Measurements from ENCODE around the gene KRTAP10-2. TPM values are rescaled to one million over a fixed set of nuclear protein-coding genes. Genes with fewer than 3 reads are reported as not detected.
A peak's percentile ranks its signal among the peaks of the same experiment; 100 is the strongest.

The KRTAP10-2 gene
- total and polyA plus RNA-seq, 5 donors: 0.11 TPM; not detected in 4

DNA sequence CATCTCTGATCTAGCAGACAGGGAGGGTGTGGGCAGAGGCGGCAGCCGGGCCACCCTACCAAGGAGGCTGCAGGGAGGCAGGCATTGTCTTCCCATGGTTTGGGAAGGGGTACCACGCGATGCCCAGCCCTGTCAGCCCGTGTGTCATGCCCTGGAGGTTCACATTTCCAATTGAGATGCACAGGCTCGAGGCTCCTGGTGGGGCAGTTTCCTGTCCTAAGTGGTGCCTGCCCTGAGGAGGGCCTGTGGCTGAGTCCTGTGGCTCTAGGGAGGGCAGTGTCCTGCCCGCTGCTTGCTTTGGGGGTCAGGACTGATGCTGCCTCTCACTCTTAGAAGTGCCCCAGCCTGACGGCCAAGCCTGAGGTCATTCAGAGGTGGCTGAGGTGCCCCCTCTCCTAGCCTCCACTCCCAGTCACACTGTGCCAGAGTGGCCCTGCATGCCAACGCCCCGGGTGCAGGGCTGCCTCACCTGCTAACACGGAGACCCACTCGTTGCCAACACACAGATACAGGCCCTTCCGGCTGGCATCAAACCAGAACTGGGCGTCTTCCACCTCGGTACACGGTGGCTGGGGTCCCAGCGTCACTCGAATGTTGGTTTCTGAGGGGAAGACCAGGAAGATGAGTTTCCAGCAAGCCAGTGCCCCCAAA is 23.2 kb downstream of the KRTAP10-2 start:
- H3K4me1 ChIP-seq (ENCODE audit: control insufficient read depth, insufficient read depth, low read length): no peaks in the 10 kb centered on the region
- no peaks in the 10 kb centered on the region for H3K27me3 ChIP-seq (ENCODE audit: control insufficient read depth, insufficient read depth)
- H3K4me3 ChIP-seq (ENCODE audit: low read length): no peak overlapping the region
- DNase-seq: peak; percentile 3 to 37 (median 7)
- WGBS: 83% methylated on average over 18 of the region's 18 CpGs
- no peak overlapping the region for H3K27ac ChIP-seq (ENCODE audit: low read length)
- intact Hi-C loops (cut with DNase I): no loop called here
- ATAC-seq: peak in 1 of 2 donors; percentile 11
- no peaks in the 10 kb centered on the region for H3K9me3 ChIP-seq (ENCODE audit: control insufficient read depth, low read length)

DNA sequence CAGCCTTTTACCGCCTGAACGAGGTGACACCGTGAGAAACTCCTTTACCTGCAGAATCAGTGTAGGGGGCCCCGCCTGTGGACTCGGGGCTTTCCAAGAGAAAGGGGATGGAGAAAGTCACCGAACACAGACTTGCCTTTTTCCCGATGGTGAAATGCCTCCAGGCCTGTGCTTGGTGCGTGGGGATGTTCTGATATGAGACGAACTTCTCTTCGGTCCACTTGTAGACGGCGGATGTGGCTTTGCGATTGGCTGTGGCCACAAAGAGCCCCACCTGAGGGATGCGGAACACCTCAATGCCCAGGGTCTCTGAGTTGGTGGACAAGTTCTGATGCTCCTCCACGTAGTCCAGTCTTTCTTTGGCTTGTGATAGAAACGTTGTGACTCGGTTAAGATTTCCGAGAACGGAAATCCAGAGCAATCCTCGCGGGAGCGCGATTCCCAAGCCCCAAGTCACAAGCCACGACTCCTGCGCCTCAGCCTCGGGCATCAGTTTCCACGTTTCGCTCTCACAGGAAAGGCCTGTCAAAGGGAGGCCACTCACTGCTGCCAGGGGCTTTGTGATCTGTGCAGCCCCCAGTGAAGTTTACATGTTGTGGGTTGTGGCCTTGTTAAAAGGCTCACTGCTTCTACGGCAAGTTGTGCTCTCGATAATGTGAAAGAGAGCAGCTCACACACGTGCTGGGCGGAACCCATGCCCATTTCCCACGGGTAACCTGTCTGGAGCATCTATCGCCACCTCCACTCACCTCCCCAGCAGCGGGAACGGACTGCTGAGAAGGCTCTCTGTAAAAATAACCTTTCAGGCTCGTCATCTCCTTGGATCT is 23.9 kb downstream of the KRTAP10-2 start:
- DNase-seq: peak; percentile 4 to 27 (median 26)
- H3K4me3 ChIP-seq (ENCODE audit: low read length): no peak overlapping the region
- no peak for ATAC-seq
- H3K27me3 ChIP-seq (ENCODE audit: control insufficient read depth, insufficient read depth): no peaks in the 10 kb centered on the region
- intact Hi-C loops (cut with DNase I): no loop called here
- H3K4me1 ChIP-seq (ENCODE audit: control insufficient read depth, insufficient read depth, low read length): no peaks in the 10 kb centered on the region
- WGBS: 85% methylated on average over 37 of the region's 37 CpGs
- H3K9me3 ChIP-seq (ENCODE audit: control insufficient read depth, low read length): no peaks in the 10 kb centered on the region
- no peak overlapping the region for H3K27ac ChIP-seq (ENCODE audit: low read length)

DNA sequence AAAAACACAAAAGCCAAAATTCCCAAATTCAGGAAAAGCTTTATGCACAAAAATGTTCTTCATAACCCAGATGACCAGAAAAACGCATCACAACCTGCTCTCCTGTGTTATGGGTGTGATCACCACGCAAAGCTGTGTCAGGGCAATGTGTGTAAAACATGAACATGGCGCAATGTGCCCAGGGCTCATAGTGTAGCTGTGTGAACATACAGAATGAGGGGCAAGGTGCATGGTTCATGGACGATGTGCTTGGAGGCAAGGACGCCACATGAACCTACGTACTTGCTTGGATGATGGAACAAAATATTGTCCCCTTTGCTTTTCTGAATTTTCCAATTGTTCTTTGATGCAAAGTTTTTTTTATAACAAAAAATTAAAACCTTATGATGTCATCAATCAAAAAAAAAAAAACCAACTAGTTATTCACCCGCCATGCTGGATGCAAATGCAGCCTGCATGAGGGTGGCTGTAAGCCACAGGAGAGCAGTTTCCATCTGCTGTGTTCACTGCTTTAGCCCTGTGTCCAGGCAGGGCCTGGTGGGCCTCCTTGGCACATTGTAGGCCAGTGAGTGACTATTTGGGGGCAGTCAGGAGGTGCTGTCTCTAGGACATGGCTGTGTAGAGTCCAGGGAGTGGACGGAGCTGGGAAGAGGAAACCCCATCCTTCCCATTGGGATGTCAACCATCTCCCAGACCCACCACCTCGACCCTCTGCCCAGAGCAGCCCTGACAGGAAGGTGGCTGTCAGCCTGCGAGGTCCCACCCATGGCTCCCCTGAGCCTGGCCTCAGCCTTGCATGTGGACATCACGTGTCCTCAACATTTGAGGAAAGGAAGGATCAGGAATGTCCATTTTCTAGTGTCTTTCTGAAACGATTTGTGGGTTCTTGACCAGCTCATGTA is 25.0 kb downstream of the KRTAP10-2 start:
- intact Hi-C loops (cut with DNase I): no loop called here
- Histone ChIP-seq H3K27ac (ENCODE audit: low read length) (no peak overlapping the region), H3K9me3 (ENCODE audit: control insufficient read depth, low read length) (no peaks in the 10 kb centered on the region), H3K4me1 (ENCODE audit: control insufficient read depth, insufficient read depth, low read length) (no peaks in the 10 kb centered on the region), H3K4me3 (ENCODE audit: low read length) (no peak overlapping the region), H3K27me3 (ENCODE audit: control insufficient read depth, insufficient read depth) (no peaks in the 10 kb centered on the region)
- ATAC-seq (no peak), DNase-seq (peak in 2 of 3 donors; percentile 1 to 25)
- 86% methylated on average over 12 of the region's 12 CpGs for WGBS

DNA sequence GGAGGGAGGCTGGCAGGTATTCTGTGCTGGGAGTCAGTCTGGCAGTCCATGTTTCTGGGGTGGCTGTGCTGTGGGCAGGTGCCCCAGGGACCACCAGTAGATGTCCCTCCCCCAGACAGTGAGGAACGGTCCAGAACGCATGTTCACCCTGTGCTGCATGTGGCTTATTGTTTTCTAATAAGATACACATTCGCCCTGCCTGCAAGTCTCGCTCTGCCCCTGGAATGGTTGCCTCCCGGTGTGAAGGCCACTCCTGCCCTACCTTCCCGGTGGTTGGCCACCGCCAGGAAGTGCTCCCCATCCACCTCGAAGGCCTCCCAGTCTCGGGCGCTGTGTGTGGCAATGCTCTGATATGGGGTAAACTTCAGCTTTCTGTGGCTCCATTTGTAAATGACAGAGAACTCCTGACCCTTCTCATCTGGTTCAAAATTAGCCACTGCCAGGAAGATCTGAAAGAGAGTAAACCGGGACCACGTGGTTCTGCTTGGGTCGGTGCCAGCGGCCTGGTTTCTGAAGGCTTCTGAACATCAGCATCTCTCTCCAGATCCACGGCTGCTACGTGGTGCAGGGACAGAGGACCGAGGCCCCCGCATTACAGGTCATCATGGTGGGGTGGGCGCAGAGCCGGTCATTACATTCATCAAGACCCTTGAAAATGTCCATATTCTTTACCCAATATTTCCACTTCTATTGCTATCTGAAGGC is 25.8 kb downstream of the KRTAP10-2 start:
- Histone ChIP-seq H3K4me3 (ENCODE audit: low read length) (no peak overlapping the region), H3K27ac (ENCODE audit: low read length) (no peak overlapping the region), H3K4me1 (ENCODE audit: control insufficient read depth, insufficient read depth, low read length) (no peaks in the 10 kb centered on the region), H3K9me3 (ENCODE audit: control insufficient read depth, low read length) (no peaks in the 10 kb centered on the region), H3K27me3 (ENCODE audit: control insufficient read depth, insufficient read depth) (no peaks in the 10 kb centered on the region)
- ATAC-seq (no peak), DNase-seq (peak in 2 of 3 donors; percentile 42 to 50)
- 88% methylated on average over 20 of the region's 20 CpGs for WGBS
- intact Hi-C loops (cut with DNase I): no loop called here

DNA sequence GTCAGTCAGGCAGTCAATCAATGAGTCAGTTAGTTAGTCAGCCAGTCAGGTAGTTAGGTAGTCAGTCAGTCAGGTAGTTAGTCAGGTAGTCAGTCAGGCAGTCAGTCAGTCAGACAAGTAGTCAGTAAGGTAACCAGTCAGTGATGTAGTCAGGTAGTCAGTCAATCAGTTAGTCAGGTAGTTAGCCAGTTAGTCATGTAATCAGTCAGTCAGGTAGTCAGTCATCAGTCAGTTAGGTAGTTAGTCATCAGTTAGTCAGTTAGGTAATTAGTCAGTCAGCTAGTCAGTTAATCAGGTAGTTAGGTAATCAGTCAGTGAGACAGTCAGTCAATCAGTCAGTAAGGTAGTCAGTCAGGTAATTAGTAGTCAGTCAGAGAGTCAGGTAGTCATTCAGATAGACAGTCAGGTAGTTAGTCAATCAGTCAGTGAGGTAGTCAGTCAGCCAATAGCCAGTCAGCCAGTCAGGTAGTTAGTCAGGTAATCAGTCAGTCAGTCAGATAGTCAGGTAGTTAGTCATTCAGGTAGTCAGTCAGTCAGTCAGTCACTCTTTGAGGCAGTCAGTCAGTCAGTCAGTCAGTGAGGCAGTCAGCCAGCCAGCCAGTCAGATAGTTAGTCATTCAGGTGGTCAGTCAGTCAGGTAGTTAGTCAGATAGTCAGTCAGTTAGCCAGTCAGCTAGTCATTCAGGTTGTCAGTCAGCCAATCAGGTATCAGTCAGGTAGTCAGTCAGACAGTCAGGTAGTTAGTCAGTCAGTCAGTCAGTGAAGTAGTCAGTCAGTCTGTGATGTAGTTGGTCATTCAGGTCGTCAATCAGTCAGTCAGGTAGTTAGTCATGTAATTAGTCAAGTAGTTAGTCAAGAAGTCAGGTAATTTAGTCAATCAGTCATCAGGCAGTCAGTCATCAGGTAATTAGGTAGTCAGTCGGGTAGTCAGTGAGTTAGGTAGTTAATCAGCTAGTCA is 26.6 kb downstream of the KRTAP10-2 start:
- no peaks in the 10 kb centered on the region for H3K27me3 ChIP-seq (ENCODE audit: control insufficient read depth, insufficient read depth)
- intact Hi-C loops (cut with DNase I): no loop called here
- H3K9me3 ChIP-seq (ENCODE audit: control insufficient read depth, low read length): no peaks in the 10 kb centered on the region
- H3K4me1 ChIP-seq (ENCODE audit: control insufficient read depth, insufficient read depth, low read length): no peaks in the 10 kb centered on the region
- WGBS: 74% methylated on average over 2 of the region's 2 CpGs
- H3K4me3 ChIP-seq (ENCODE audit: low read length): no peak overlapping the region
- ATAC-seq (no peak), DNase-seq (no peak)
- H3K27ac ChIP-seq (ENCODE audit: low read length): no peak overlapping the region

DNA sequence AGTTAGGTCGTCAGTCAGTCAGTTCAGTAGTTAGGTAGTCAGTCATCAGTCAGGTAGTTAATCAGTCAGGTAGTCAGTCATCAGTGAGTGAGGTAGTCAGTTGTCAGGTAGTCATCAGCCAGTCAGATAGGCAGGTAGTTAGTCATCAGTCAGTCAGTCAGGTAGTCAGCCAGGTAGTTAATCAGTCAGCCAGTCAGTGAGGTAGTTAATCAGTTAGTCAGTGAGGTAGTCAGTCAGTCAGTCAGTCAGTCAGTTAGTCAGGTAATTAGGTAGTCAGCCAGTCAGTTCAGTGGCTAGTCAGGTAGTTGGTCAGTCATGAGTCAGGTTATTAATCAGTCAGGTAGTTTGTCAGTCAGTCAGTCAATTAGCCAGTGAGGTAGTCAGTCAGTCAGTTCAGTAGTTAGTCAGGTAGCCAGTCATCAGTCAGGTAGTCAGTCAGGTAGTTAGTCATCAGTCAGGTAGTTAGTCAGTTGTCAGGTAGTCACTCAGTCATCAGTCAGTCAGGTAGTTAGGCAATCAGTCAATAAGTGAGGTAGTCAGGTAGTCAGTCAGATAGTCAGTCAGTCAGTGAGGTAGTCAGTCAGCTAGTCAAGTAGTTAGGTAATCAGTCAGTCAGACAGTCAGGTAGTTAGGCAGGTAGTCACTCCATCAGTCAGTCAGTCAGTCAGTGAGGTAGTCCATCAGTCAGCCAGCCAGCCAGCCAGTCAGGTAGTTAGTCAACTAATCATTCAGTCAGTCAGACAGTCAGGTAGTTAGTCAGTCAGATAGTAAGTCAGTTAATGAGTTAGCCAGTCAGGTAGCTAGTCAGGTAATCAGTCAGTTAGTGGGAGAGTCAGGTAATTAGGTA is 27.5 kb downstream of the KRTAP10-2 start:
- no peak for ATAC-seq
- WGBS: 77% methylated on average over 1 of the region's 1 CpG
- Histone ChIP-seq H3K27me3 (ENCODE audit: control insufficient read depth, insufficient read depth) (no peaks in the 10 kb centered on the region), H3K9me3 (ENCODE audit: control insufficient read depth, low read length) (no peaks in the 10 kb centered on the region), H3K27ac (ENCODE audit: low read length) (no peak overlapping the region), H3K4me1 (ENCODE audit: control insufficient read depth, insufficient read depth, low read length) (no peaks in the 10 kb centered on the region), H3K4me3 (ENCODE audit: low read length) (no peak overlapping the region)
- DNase-seq: no peak
- intact Hi-C loops (cut with DNase I): no loop called here

DNA sequence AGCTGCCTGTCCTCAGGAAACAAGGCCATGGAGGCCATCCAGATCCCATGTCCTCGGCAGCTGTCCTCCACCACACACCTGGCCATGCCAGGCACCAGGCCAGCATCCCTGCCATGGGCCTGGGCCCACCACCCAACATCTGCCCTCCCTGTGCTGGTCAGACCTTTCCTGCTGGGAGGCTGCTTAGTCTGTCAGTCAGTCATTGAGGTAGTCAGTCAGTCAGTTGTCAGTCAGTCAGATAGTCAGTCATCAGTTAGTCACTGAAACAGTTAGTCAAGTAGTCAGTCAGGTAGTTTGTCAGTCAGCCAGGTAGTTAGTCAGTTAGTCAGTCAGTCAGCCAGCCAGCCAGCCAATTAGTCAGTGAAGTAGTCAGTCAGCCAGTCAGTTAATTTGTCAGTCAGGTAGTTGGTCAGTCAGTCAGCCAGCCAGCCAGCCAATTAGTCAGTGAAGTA is 28.5 kb downstream of the KRTAP10-2 start:
- Histone ChIP-seq H3K27ac (ENCODE audit: low read length) (no peak overlapping the region), H3K9me3 (ENCODE audit: control insufficient read depth, low read length) (no peaks in the 10 kb centered on the region), H3K27me3 (ENCODE audit: control insufficient read depth, insufficient read depth) (no peaks in the 10 kb centered on the region), H3K4me3 (ENCODE audit: low read length) (no peak overlapping the region), H3K4me1 (ENCODE audit: control insufficient read depth, insufficient read depth, low read length) (no peaks in the 10 kb centered on the region)
- DNase-seq: peak in 1 of 3 donors; percentile 28
- 74% methylated on average over 1 of the region's 1 CpG for whole genome bisulfite sequencing
- ATAC-seq: no peak
- intact Hi-C loops (cut with DNase I): no loop called here

DNA sequence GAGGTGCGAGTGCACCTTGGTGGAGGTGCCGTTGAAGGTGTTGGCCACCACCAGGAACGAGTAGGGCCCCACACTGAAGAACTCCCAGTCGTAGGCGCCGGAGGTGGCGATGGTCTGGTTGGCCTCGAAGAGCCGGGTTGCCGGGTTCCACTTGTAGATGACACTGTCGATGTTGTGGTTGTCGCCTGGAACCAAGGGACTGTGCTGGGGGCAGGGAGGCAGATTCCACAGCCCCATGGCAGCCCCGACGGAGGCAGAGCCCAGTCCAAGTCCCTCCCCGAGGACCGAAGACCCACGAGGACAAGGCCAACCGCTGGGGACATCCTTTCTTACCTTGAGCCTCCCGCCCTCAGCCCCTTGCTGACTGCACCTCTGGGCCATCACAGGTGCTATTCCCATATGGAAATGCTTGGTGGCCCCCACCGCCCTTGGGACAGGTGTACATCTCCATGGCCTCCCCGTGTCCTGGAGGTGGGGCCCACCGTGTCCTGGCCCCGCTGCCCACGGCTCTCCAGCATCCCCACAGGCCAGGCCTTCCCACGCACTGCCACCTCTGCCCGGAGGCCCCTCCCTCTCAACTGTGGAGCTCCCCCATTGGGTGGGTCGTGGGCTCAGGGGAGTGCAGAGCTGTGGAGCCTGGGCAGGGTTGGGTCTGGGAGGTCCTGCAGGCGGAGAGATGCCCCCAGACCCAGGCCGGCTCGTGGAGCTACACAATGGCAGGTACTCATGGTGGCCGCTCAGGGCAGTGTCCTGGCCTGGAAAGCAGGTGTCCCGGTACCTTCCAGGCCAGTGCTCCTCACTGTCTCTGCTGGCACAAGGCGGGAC is 29.2 kb downstream of the KRTAP10-2 start:
- 84% methylated on average over 33 of the region's 33 CpGs for WGBS
- Histone ChIP-seq H3K4me1 (ENCODE audit: control insufficient read depth, insufficient read depth, low read length) (no peaks in the 10 kb centered on the region), H3K27ac (ENCODE audit: low read length) (no peak overlapping the region), H3K27me3 (ENCODE audit: control insufficient read depth, insufficient read depth) (no peaks in the 10 kb centered on the region), H3K9me3 (ENCODE audit: control insufficient read depth, low read length) (no peaks in the 10 kb centered on the region), H3K4me3 (ENCODE audit: low read length) (no peak overlapping the region)
- DNase-seq (peak in 2 of 3 donors; percentile 40 to 43), ATAC-seq (no peak)
- intact Hi-C loops (cut with DNase I): no loop called here

All from right cardiac atrium (tissue), 5 donors.